GM12892 (cell line): ENCODE data around the gene PRR23E.

Experiments used
- DNase-seq: peaks from one replicate; pipeline ENCODE4 v3.0.0; 2011; ENCODE audit not compliant: insufficient read length
- FAIRE-seq: peaks from 2 replicates; lab custom pipeline; 2011; peaks lifted over from hg19 to GRCh38; lab: Jason Lieb, UNC
- POLR2A ChIP-seq: IDR thresholded peaks from 2 replicates; pipeline ENCODE4 v1.6.1; 2011; ENCODE audit warnings: low read depth, low read length, control low read depth
- POLR2AphosphoS5 ChIP-seq: IDR thresholded peaks from 2 replicates; pipeline ENCODE4 v1.6.1; 2011; ENCODE audit warnings: low read depth, low read length, control low read depth
- TAF1 ChIP-seq: IDR thresholded peaks from 2 replicates; pipeline ENCODE4 v1.6.1; 2011; ENCODE audit warnings: low read depth, mild to moderate bottlenecking, control low read depth, low read length, borderline replicate concordance

The PRR23E gene

DNA sequence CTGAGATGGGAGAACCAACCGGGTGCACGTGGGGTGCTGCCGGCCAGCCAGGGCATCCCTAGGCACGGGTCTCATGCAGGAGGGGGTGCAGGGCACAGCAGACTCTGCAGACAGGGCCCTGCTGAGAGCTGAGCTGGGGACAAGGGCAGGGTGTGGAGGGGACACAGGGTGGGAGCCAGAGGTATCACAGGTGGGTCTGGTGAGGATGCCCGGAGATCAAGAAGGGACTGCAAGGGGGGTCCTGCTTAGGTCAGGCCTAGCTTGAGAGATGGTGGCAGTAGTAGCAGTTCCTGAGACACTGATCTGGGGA is 39.5 kb upstream of the PRR23E start:
- TF ChIP-seq POLR2A (no peak), POLR2AphosphoS5 (no peak), TAF1 (no peak)
- FAIRE-seq (no peak), DNase-seq (no peak)

DNA sequence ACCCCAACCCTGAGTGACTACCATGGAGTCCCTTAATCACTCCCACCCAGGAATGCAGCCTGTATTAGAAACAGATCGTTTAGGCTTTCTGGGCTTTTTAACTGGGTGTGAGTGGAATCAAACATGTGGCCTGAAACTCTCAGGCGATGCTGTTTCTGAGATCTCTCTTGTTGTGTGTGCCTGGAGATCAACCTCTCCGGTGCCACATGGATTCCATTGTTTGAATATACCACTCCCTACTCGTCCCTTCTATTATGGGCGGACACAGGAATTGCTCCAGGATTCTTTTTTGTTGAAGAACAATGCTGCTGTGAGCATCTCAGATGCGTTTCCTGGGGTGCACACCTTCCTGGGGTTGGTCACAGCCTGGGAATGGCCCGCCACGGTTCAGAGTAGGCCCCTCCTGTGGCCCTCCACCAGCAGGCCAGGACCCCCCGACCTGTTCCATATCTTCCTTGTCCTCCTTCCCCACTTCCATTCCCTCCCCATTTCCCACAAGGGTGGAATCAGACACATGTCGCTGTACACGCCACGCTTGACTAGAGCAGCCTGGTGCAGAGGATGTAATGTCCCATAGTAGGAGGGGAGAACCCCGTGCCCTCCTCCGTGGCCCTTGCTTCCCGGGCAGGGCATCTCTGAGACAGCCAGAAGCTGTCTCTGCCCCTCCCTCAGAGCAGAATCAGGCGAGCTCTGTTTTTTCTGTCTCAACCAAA is 36.4 kb upstream of the PRR23E start:
- DNase-seq (no peak), FAIRE-seq (no peak)
- TF ChIP-seq POLR2A (no peak), POLR2AphosphoS5 (no peak), TAF1 (no peak)

- TF ChIP-seq POLR2AphosphoS5 (no peak), POLR2A (no peak), TAF1 (no peak)
- DNase-seq (no peak), FAIRE-seq (no peak)
These were observed 35.6 kb upstream of the PRR23E start for GRCh38 chr3:127157171-127157828.

- TF ChIP-seq POLR2A (no peak), TAF1 (no peak), POLR2AphosphoS5 (no peak)
- DNase-seq: no peak
- FAIRE-seq: no peak
These were observed 34.2 kb upstream of the PRR23E start for GRCh38 chr3:127158614-127159229.

DNA sequence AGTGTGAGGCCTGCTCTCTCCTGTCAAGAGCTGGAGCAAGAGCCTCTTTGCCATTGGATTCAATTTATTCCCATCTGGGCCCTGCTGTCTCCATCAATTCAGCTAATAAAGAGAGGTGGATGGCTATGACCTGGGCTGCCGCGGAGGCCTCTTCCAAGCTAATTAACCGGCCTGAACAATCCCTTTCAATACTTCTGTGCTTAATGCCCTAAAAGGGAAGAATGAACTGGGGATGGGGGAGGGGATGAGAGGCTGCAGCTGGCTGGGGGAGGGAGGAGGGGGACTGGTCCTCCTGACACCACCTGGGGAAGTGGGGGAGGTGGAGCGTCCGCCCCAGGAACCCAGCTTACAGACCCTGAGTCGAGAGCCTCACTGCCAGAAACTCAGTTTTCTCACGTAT is 33.4 kb upstream of the PRR23E start:
- DNase-seq: no peak
- no peak for FAIRE-seq
- no peak for TF ChIP-seq POLR2A
- no peak for TF ChIP-seq TAF1
- TF ChIP-seq POLR2AphosphoS5: no peak

GRCh38 chr3:127161236-127161635 is 31.7 kb upstream of the PRR23E start:
- FAIRE-seq (no peak), DNase-seq (no peak)
- TF ChIP-seq POLR2A (no peak), POLR2AphosphoS5 (no peak), TAF1 (no peak)

DNA sequence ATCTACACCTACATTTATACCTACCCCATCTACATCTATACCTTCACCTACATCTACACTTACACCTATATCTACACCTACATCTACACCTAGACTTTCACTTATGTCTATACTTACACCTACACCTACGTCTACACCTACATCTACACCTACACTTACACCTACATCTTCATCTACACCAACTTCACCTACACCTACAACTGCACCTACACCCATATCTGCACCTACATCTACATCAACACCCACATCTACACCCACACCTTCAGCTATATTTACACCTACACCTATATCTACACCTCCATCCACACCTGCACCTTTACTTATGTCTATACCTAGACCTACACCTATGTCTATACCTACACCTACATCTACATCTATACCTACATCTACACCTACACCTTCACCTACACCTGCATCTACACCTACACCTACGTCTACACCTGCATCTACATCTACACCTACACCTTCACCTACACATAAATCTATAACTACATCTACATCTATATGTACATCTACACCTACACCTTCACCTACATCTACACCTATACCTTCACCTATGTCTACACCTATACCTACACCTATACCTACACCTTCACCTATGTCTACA is 30.9 kb upstream of the PRR23E start:
- FAIRE-seq: no peak
- DNase-seq: no peak
- TF ChIP-seq POLR2A (no peak), TAF1 (no peak), POLR2AphosphoS5 (no peak)

GRCh38 chr3:127162947-127163645 is 29.8 kb upstream of the PRR23E start:
- FAIRE-seq: no peak
- no peak for DNase-seq
- TF ChIP-seq TAF1 (no peak), POLR2A (no peak), POLR2AphosphoS5 (no peak)

DNA sequence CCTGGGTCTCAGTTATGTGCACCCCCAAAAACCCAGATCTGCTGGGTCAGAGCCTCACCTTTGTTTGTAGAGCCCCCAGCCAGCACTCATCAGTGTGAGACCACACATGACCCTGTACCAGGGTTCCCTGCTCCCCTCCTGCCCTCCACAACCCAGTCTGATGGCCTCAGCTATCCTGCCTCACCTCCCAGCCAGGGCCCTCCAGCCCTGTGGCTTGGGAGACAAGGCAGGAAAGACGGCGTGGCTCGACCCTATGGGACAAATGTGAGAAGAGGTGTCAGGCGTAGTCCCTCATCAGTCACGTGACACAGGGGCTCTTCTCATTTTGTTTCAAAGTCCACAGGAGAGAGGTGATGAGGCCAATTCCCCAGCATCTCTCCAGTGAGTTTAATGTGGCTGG is 28.3 kb upstream of the PRR23E start:
- no peak for TF ChIP-seq POLR2A
- TF ChIP-seq POLR2AphosphoS5: no peak
- no peak for TF ChIP-seq TAF1
- DNase-seq (no peak), FAIRE-seq (no peak)

GRCh38 chr3:127165036-127165435 is 27.9 kb upstream of the PRR23E start:
- FAIRE-seq (no peak), DNase-seq (no peak)
- TF ChIP-seq POLR2A (no peak), POLR2AphosphoS5 (no peak), TAF1 (no peak)
